H1 (cell line): Measurements from ENCODE around the gene INTS2. TPM values are rescaled to one million over a fixed set of nuclear protein-coding genes. Genes with fewer than 3 reads are reported as not detected.

Source experiments
- CTCF ChIA-PET: fragments of 300-600 bp; sonication (Branson Sonifier 250); formaldehyde crosslinking; loops from one replicate; lab custom pipeline; 2021; ENCODE audit not compliant: partially characterized antibody; lab: Charles Lee
- POLR2A ChIA-PET: fragments of 300-600 bp; sonication (Branson Sonifier 250); formaldehyde crosslinking; loops from one replicate; lab custom pipeline; 2021; ENCODE audit warnings: inconsistent platforms; ENCODE audit not compliant: partially characterized antibody; lab: Charles Lee
- DNase-seq, 2 experiments: peaks; one replicate each; pipeline versions ENCODE4 v3.0.0 to v3.0.0-alpha.2; 2010 to 2022; ENCODE audit warnings: low spot score in 2 of 2, low read depth in 1 of 2, mixed read lengths in 1 of 2
- FAIRE-seq: peaks from 2 replicates; lab custom pipeline; 2011; peaks lifted over from hg19 to GRCh38; lab: Jason Lieb, UNC
- H2AFZ ChIP-seq: 2 replicates; pipeline ENCODE4 v1.8.1; 2012; ENCODE audit warnings: low read length, inconsistent platforms
- H2AK5ac ChIP-seq: 2 replicates; pipeline ENCODE4 v1.6.1; 2013; ENCODE audit warnings: low read depth, low read length
- H2BK120ac ChIP-seq: replicated peaks from 2 replicates; pipeline ENCODE3; 2013; ENCODE audit warnings: low read depth, low read length, inconsistent platforms
- H2BK12ac ChIP-seq: 2 replicates; pipeline ENCODE4 v1.6.1; 2013; ENCODE audit warnings: low read depth, low read length
- H2BK15ac ChIP-seq: 2 replicates; pipeline ENCODE4 v1.6.1; 2013; ENCODE audit warnings: low read length
- H2BK20ac ChIP-seq: 2 replicates; pipeline ENCODE4 v1.6.1; 2013; ENCODE audit warnings: low read length
- H2BK5ac ChIP-seq: 2 replicates; pipeline ENCODE4 v1.6.1; 2013; ENCODE audit warnings: low read depth, low read length
- H3K14ac ChIP-seq: 2 replicates; pipeline ENCODE4 v1.6.1; 2013; ENCODE audit warnings: inconsistent platforms; ENCODE audit not compliant: insufficient read length
- H3K18ac ChIP-seq: 2 replicates; pipeline ENCODE4 v1.6.1; 2013; ENCODE audit warnings: low read length; ENCODE audit errors: extremely low read depth
- H3K23ac ChIP-seq: 2 replicates; pipeline ENCODE4 v1.6.1; 2013; ENCODE audit warnings: inconsistent platforms; ENCODE audit not compliant: insufficient read length
- H3K23me2 ChIP-seq: 2 replicates; pipeline ENCODE4 v1.6.1; 2013; ENCODE audit warnings: low read depth, low read length
- H3K27ac ChIP-seq: 2 replicates; pipeline ENCODE4 v1.6.1; 2011; ENCODE audit warnings: low read depth, low read length, inconsistent platforms
- H3K27me3 ChIP-seq, 4 experiments: replicated peaks in 1 of 4; 1 replicate in 1 of 4; 2 replicates in 3 of 4; pipeline versions ENCODE4 v1.6.1 to v1.8.1; 2011 to 2013; ENCODE audit warnings: low read length in 3 of 4, mild to moderate bottlenecking in 3 of 4, inconsistent platforms in 2 of 4, mixed read lengths in 2 of 4, moderate library complexity in 1 of 4; ENCODE audit not compliant: control insufficient read depth in 3 of 4, insufficient read depth in 3 of 4; ENCODE audit errors: extremely low read depth in 1 of 4
- H3K36me3 ChIP-seq, 4 experiments: 2 replicates each; pipeline versions ENCODE4 v1.6.1 to v1.8.1; 2011 to 2013; ENCODE audit warnings: mild to moderate bottlenecking in 4 of 4, low read length in 3 of 4, moderate library complexity in 2 of 4, control low read depth in 1 of 4, inconsistent platforms in 1 of 4; ENCODE audit not compliant: insufficient read depth in 4 of 4, control insufficient read depth in 2 of 4
- H3K4ac ChIP-seq: replicated peaks from 2 replicates; pipeline ENCODE3; 2013; ENCODE audit warnings: low read length, low read depth, mixed read lengths, inconsistent platforms; ENCODE audit not compliant: insufficient read length
- H3K4me1 ChIP-seq, 4 experiments: replicated peaks in 1 of 4; 1 replicate in 1 of 4; 2 replicates in 3 of 4; pipeline versions ENCODE4 v1.6.1 to v1.8.1; 2011 to 2013; ENCODE audit warnings: low read length in 3 of 4, inconsistent platforms in 2 of 4, mixed read lengths in 1 of 4; ENCODE audit not compliant: insufficient read depth in 4 of 4, control insufficient read depth in 3 of 4
- H3K4me2 ChIP-seq, 2 experiments: 2 replicates each; pipeline versions ENCODE4 v1.6.1 to v1.8.1; 2011 to 2013; ENCODE audit warnings: low read depth in 2 of 2, low read length in 2 of 2, control low read depth in 1 of 2, inconsistent platforms in 1 of 2, mild to moderate bottlenecking in 1 of 2; ENCODE audit not compliant: insufficient read depth in 1 of 2
- H3K4me3 ChIP-seq, 4 experiments: fragments of 200-600, 300-600 bp in 1 of 4; sonication (generic), shearing (Covaris generic), sonication (Bioruptor Twin) in 1 of 4; 2 replicates each; pipeline versions ENCODE4 v1.5.1 to v1.8.1; 2011 to 2016; ENCODE audit warnings: low read length in 4 of 4, low read depth in 3 of 4, control low read depth in 2 of 4, inconsistent platforms in 2 of 4, mild to moderate bottlenecking in 2 of 4, mixed read lengths in 1 of 4, moderate library complexity in 1 of 4; ENCODE audit not compliant: insufficient read depth in 2 of 4; ENCODE audit errors: extremely low read depth in 1 of 4
- H3K56ac ChIP-seq: replicated peaks from 2 replicates; pipeline ENCODE3; 2013; ENCODE audit warnings: low read depth, mild to moderate bottlenecking, mixed read lengths, low read length, inconsistent platforms; ENCODE audit not compliant: insufficient read length
- H3K79me1 ChIP-seq: 2 replicates; pipeline ENCODE4 v1.6.1; 2013; ENCODE audit warnings: low read depth, low read length, control low read depth
- H3K79me2 ChIP-seq, 2 experiments: 2 replicates each; pipeline versions ENCODE4 v1.6.1 to v1.8.1; 2012 to 2013; ENCODE audit warnings: low read length in 2 of 2, mild to moderate bottlenecking in 2 of 2, inconsistent platforms in 1 of 2; ENCODE audit not compliant: insufficient read depth in 2 of 2, control insufficient read depth in 1 of 2
- H3K9ac ChIP-seq, 4 experiments: replicated peaks in 1 of 4; 1 replicate in 1 of 4; 2 replicates in 3 of 4; pipeline versions ENCODE4 v1.6.1 to v1.8.1; 2011 to 2013; ENCODE audit warnings: low read depth in 3 of 4, low read length in 3 of 4, control low read depth in 2 of 4, mild to moderate bottlenecking in 2 of 4, moderate library complexity in 2 of 4, inconsistent platforms in 1 of 4; ENCODE audit errors: extremely low read depth in 1 of 4
- H3K9me3 ChIP-seq, 2 experiments: 2 replicates each; pipeline versions ENCODE4 v1.6.1 to v1.8.1; 2012 to 2013; ENCODE audit warnings: mild to moderate bottlenecking in 2 of 2, moderate library complexity in 2 of 2, control low read depth in 1 of 2, inconsistent platforms in 1 of 2, low read depth in 1 of 2, low read length in 1 of 2, mixed read lengths in 1 of 2; ENCODE audit not compliant: insufficient read depth in 2 of 2
- H4K20me1 ChIP-seq, 2 experiments: replicated peaks in 1 of 2; 2 replicates each; pipeline versions ENCODE3 to v1.8.1; 2011 to 2013; ENCODE audit warnings: inconsistent platforms in 2 of 2, low read length in 2 of 2, mild to moderate bottlenecking in 1 of 2; ENCODE audit not compliant: insufficient read depth in 2 of 2, control insufficient read depth in 1 of 2
- H4K5ac ChIP-seq: 2 replicates; pipeline ENCODE4 v1.6.1; 2013; ENCODE audit warnings: low read length, low read depth, mixed read lengths, inconsistent platforms; ENCODE audit not compliant: insufficient read length
- H4K8ac ChIP-seq: 2 replicates; pipeline ENCODE4 v1.8.0; 2013; ENCODE audit warnings: mild to moderate bottlenecking, moderate library complexity, low read length, inconsistent platforms; ENCODE audit not compliant: insufficient read depth; ENCODE audit errors: extremely low read depth
- H4K91ac ChIP-seq: replicated peaks from 2 replicates; pipeline ENCODE3; 2013; ENCODE audit warnings: low read length, mixed read lengths, inconsistent platforms; ENCODE audit not compliant: insufficient read length
- BACH1 ChIP-seq: IDR thresholded peaks from 2 replicates; pipeline ENCODE4 v1.6.1; 2012; ENCODE audit warnings: low read length, improper control_type of control experiment
- CBX5 ChIP-seq: fragments of 300-800, 300-1000 bp; sonication (generic); IDR thresholded peaks from 2 replicates; pipeline ENCODE4 v1.7.1; 2016; ENCODE audit warnings: antibody characterized with exemption, low read length, low read depth
- CBX8 ChIP-seq: fragments of 300-800, 300-1000 bp; sonication (generic); IDR thresholded peaks from 2 replicates; pipeline ENCODE4 v1.7.1; 2016; ENCODE audit warnings: low read depth, low read length, borderline replicate concordance
- CTCF ChIP-seq, 3 experiments: IDR thresholded peaks; 1 replicate in 2 of 3; 2 replicates in 1 of 3; pipeline versions ENCODE4 v1.5.1 to v1.6.1; 2011; ENCODE audit warnings: low read length in 3 of 3, mild to moderate bottlenecking in 3 of 3, inconsistent platforms in 2 of 3, low read depth in 1 of 3, moderate library complexity in 1 of 3; ENCODE audit not compliant: insufficient read depth in 1 of 3; ENCODE audit errors: control extremely low read depth in 1 of 3
- KDM4A ChIP-seq: IDR thresholded peaks from one replicate; pipeline ENCODE4 v1.7.1; 2012; ENCODE audit warnings: low read depth, mild to moderate bottlenecking, moderate library complexity, low read length, inconsistent platforms; ENCODE audit not compliant: severe bottlenecking
- MAFK ChIP-seq: IDR thresholded peaks from 2 replicates; pipeline ENCODE4 v1.6.1; 2012; ENCODE audit warnings: low read depth, mild to moderate bottlenecking, improper control_type of control experiment, low read length
- RXRA ChIP-seq: IDR thresholded peaks from 2 replicates; pipeline ENCODE4 v1.6.1; 2011; ENCODE audit warnings: low read depth, mild to moderate bottlenecking, low read length, moderate library complexity; ENCODE audit not compliant: insufficient read depth
- polyA plus RNA-seq, 7 experiments: library from polyadenylated mRNA; depleted of rRNA in 3 of 7; stranded (reverse) in 5 of 7; unstranded in 2 of 7; fragments of >200 nt in 5 of 7; fragments of 200-250 nt in 2 of 7; gene quantifications; 1 replicate in 5 of 7; 2 replicates in 1 of 7; 4 replicates in 1 of 7; pipeline versions ENCODE4 v1.2.1 to v1.2.3, GENCODE V29; 2011 to 2013; ENCODE audit warnings: missing spikeins in 2 of 7, mixed read lengths in 2 of 7
- total RNA-seq: library from RNA; stranded (reverse); fragmentation: NEBNext Ultra II Directional; extraction: Animal tissue kit (Norgen Biotek cat#: 25700); gene quantifications from 2 replicates; pipeline ENCODE4 v1.2.1, GENCODE V29; 2021

The INTS2 gene
- total and polyA plus RNA-seq, 2 of the 8 experiments (the other 6 are each of a cell fraction or from before 2014, with no cell fraction given) = 9.4 to 21.8 TPM

- Histone ChIP-seq H2BK120ac (no peak overlapping the region), H4K8ac (no peak overlapping the region), H3K23me2 (no peaks in the 10 kb centered on the region), H2BK5ac (no peak overlapping the region), H3K4me2 (no peak overlapping the region), H3K27me3 (no peaks in the 10 kb centered on the region), H3K14ac (no peak overlapping the region), H3K79me1 (no peaks in the 10 kb centered on the region), H2AK5ac (no peak overlapping the region), H2BK20ac (no peak overlapping the region), H3K23ac (no peak overlapping the region), H3K4ac (no peak overlapping the region), H2AFZ (no peak overlapping the region), H3K9me3 (no peaks in the 10 kb centered on the region), H3K9ac (peak overlapping the region in 1 of 4 experiments; percentile 49; a peak in 1 of 7 replicates), H3K4me3 (no peak overlapping the region), H4K5ac (no peak overlapping the region), H3K27ac (no peak overlapping the region), H3K4me1 (no peaks in the 10 kb centered on the region), H2BK15ac (no peak overlapping the region), H3K56ac (no peak overlapping the region), H3K18ac (no peak overlapping the region), H2BK12ac (no peak overlapping the region), H3K36me3 (peaks cover 3 to 44% (median 13%) of the 10 kb centered on the region in 4 experiments), H4K20me1 (peaks cover 0 to 1% of the 10 kb centered on the region in 2 experiments), H3K79me2 (no peaks in the 10 kb centered on the region), H4K91ac (no peak overlapping the region)
- ChIA-PET POLR2A (interaction anchor here (1.4 kb wide), 1 partner anchor 14 kb away, joined by 3 read pairs; the partner anchor contains the start of gene BRIP1), CTCF (interaction anchor here (1.0 kb wide), 1 partner anchor 16 kb away, joined by 5 read pairs; no protein-coding TSS in a partner anchor)
- FAIRE-seq = no peak
- DNase-seq = no peak
- TF ChIP-seq CBX5 (no peak), CTCF (IDR thresholded peaks at IDR 0.05; ENCODE audit: control extremely low read depth in 1 of 3, insufficient read depth in 1 of 3, low read depth in 1 of 3, low read length in 3 of 3) (no peak), RXRA (no peak), KDM4A (no peak), CBX8 (no peak), MAFK (no peak), BACH1 (no peak)
Measured at GRCh38 chr17:61849674-61850073, 78.1 kb downstream of the INTS2 start.
